Measurements from ENCODE around the gene CCR5AS.

Gene CCR5AS

GRCh38 chr3:46400000-46400734 is 6.7 kb downstream of the CCR5AS start:
- 89% methylated on average over 8 of the region's 8 CpGs; no CpG with 5 or more reads in 1 of the 2 experiments for WGBS, 2 experiments (ENCODE audit: extremely low coverage in 1 of 2, insufficient coverage in 1 of 2, insufficient read length in 1 of 2, insufficient replicate concordance in 2 of 2, low coverage in 1 of 2, low lambda C conversion rate in 2 of 2, missing lambda C conversion rate in 1 of 2)
- H3K23ac ChIP-seq (ENCODE audit: insufficient read length) = no peak overlapping the region
- 0 out of 7 replicates have a peak, but pooled peaks cover 0 to 2% (median 0%) of the 10 kb centered on the region in 4 experiments for H3K4me1 ChIP-seq (replicated peaks in 1 of 4; ENCODE audit: control insufficient read depth in 3 of 4, insufficient read depth in 4 of 4, low read length in 3 of 4)
- H3K27ac ChIP-seq (ENCODE audit: low read depth, low read length) = no peak overlapping the region
- no peaks in the 10 kb centered on the region for H3K23me2 ChIP-seq (ENCODE audit: low read depth, low read length)
- H4K5ac ChIP-seq (ENCODE audit: insufficient read length, low read depth, low read length) = no peak overlapping the region
- ChIA-PET POLR2A (ENCODE audit: partially characterized antibody) (no interaction called here), CTCF (ENCODE audit: partially characterized antibody) (interaction anchor here (0.6 to 3.8 kb wide), 8 partner anchors 10 to 258 kb away, joined by 3 to 16 read pairs (median 3); no protein-coding TSS in a partner anchor)
- DNase-seq (ENCODE audit: low read depth in 1 of 2, low spot score in 2 of 2) = no peak
- no peak overlapping the region for H3K4ac ChIP-seq (replicated peaks; ENCODE audit: insufficient read length, low read depth, low read length)
- H3K36me3 ChIP-seq (ENCODE audit: control insufficient read depth in 2 of 4, insufficient read depth in 4 of 4, low read length in 3 of 4) = no peaks in the 10 kb centered on the region
- H3K9ac ChIP-seq (replicated peaks in 1 of 4; ENCODE audit: extremely low read depth in 1 of 4, low read depth in 3 of 4, low read length in 3 of 4) = no peak overlapping the region
- no peak overlapping the region for H3K4me3 ChIP-seq (ENCODE audit: extremely low read depth in 1 of 4, insufficient read depth in 2 of 4, low read depth in 3 of 4, low read length in 4 of 4)
- H3K27me3 ChIP-seq (replicated peaks in 1 of 4; ENCODE audit: control insufficient read depth in 3 of 4, extremely low read depth in 1 of 4, insufficient read depth in 3 of 4, low read length in 3 of 4) = no peaks in the 10 kb centered on the region
- no peak overlapping the region for H3K56ac ChIP-seq (replicated peaks; ENCODE audit: insufficient read length, low read depth, low read length)
- TF ChIP-seq POLR2AphosphoS5 (IDR thresholded peaks at IDR 0.05; ENCODE audit: low read depth, low read length) (no peak), ATF3 (IDR thresholded peaks at IDR 0.05; ENCODE audit: insufficient read depth, low read depth, low read length) (no peak), HDAC2 (IDR thresholded peaks at IDR 0.05; ENCODE audit: borderline replicate concordance in 1 of 2, low read depth in 2 of 2, low read length in 2 of 2) (no peak), CTBP2 (IDR thresholded peaks at IDR 0.05; ENCODE audit: borderline replicate concordance, insufficient read depth, insufficient read length, low read length) (no peak), SIX5 (IDR thresholded peaks at IDR 0.05; ENCODE audit: low read depth, low read length) (no peak), KDM4A (IDR thresholded peaks at IDR 0.05; ENCODE audit: low read depth, low read length, severe bottlenecking) (no peak), BCL11A (IDR thresholded peaks at IDR 0.05; ENCODE audit: low read depth in 2 of 2, low read length in 2 of 2) (no peak), TCF12 (IDR thresholded peaks at IDR 0.05; ENCODE audit: low read depth, low read length) (no peak)
- no peak overlapping the region for H4K91ac ChIP-seq (replicated peaks; ENCODE audit: insufficient read length, low read length)
- H2BK5ac ChIP-seq (ENCODE audit: low read depth, low read length) = no peak overlapping the region
- no peaks in the 10 kb centered on the region for H3K79me1 ChIP-seq (ENCODE audit: low read depth, low read length)
- H3K9me3 ChIP-seq (ENCODE audit: insufficient read depth in 2 of 2, low read depth in 1 of 2, low read length in 1 of 2) = no peaks in the 10 kb centered on the region
- H3K18ac ChIP-seq (ENCODE audit: extremely low read depth, low read length) = no peak overlapping the region
- no peak overlapping the region for H2BK120ac ChIP-seq (replicated peaks; ENCODE audit: low read depth, low read length)
- no peak overlapping the region for H4K8ac ChIP-seq (ENCODE audit: extremely low read depth, insufficient read depth, low read length)
- no peak overlapping the region for H2BK20ac ChIP-seq (ENCODE audit: low read length)
- H4K20me1 ChIP-seq (replicated peaks in 1 of 2; ENCODE audit: control insufficient read depth in 1 of 2, insufficient read depth in 2 of 2, low read length in 2 of 2) = no peaks in the 10 kb centered on the region
- no peaks in the 10 kb centered on the region for H3K79me2 ChIP-seq (ENCODE audit: control insufficient read depth in 1 of 2, insufficient read depth in 2 of 2, low read length in 2 of 2)
- H2BK15ac ChIP-seq (ENCODE audit: low read length) = no peak overlapping the region
- FAIRE-seq = no peak
- no peak overlapping the region for H2AK5ac ChIP-seq (ENCODE audit: low read depth, low read length)
- H2AFZ ChIP-seq (ENCODE audit: low read length) = no peak overlapping the region
- H3K14ac ChIP-seq (ENCODE audit: insufficient read length) = no peak overlapping the region
- H2BK12ac ChIP-seq (ENCODE audit: low read depth, low read length) = no peak overlapping the region
- no peak overlapping the region for H3K4me2 ChIP-seq (ENCODE audit: insufficient read depth in 1 of 2, low read depth in 2 of 2, low read length in 2 of 2)
